HCT116 (cell line): Measurements from ENCODE around the gene DNAAF5.

Experiments used
- CEBPB ChIP-seq: IDR thresholded peaks from 2 replicates; pipeline ENCODE4 v1.6.1; 2012; ENCODE audit warnings: low read depth
- CTCF ChIP-seq, 3 experiments: fragments of 200-600 bp in 1 of 3; sonication (generic) in 1 of 3; IDR thresholded peaks in 2 of 3; conservative IDR thresholded peaks in 1 of 3; 2 replicates each; pipeline ENCODE4 v1.5.1; 2012 to 2017; ENCODE audit warnings: low read depth in 2 of 3, low read length in 2 of 3, antibody characterized with exemption in 1 of 3, borderline replicate concordance in 1 of 3, control low read depth in 1 of 3, mild to moderate bottlenecking in 1 of 3, mixed read lengths in 1 of 3, mixed run types in 1 of 3, moderate library complexity in 1 of 3; ENCODE audit not compliant: insufficient read depth in 1 of 3
- EZH2 ChIP-seq: fragments of 200-600 bp; sonication (generic); IDR thresholded peaks from 2 replicates; pipeline ENCODE4 v1.6.1; 2017; ENCODE audit warnings: antibody characterized with exemption, mixed run types
- EZH2phosphoT487 ChIP-seq: fragments of 200-600 bp; IDR thresholded peaks from 2 replicates; pipeline ENCODE4 v1.6.1; 2018; ENCODE audit warnings: antibody characterized with exemption, borderline replicate concordance
- POLR2A ChIP-seq: IDR thresholded peaks from 2 replicates; pipeline ENCODE4 v1.7.0; 2011; ENCODE audit warnings: borderline replicate concordance; ENCODE audit not compliant: insufficient read depth, insufficient read length; ENCODE audit errors: extremely low read depth
- POLR2AphosphoS5 ChIP-seq: IDR thresholded peaks from 2 replicates; pipeline ENCODE4 v1.6.1; 2011; ENCODE audit warnings: mild to moderate bottlenecking, low read depth, low read length, moderate library complexity
- RAD21 ChIP-seq: IDR thresholded peaks from 2 replicates; pipeline ENCODE4 v1.6.1; 2012; ENCODE audit warnings: low read depth, mild to moderate bottlenecking
- TCF7L2 ChIP-seq: IDR thresholded peaks from 2 replicates; pipeline ENCODE4 v1.7.0; 2011; ENCODE audit warnings: borderline replicate concordance, inconsistent platforms; ENCODE audit not compliant: insufficient read depth, insufficient read length; ENCODE audit errors: extremely low read depth
- YY1 ChIP-seq: IDR thresholded peaks from 2 replicates; pipeline ENCODE4 v1.6.1; 2011; ENCODE audit warnings: low read length, low read depth, moderate library complexity, mild to moderate bottlenecking; ENCODE audit not compliant: insufficient replicate concordance; ENCODE audit errors: extremely low read depth
- TF ChIP-seq, protein P1 (sequence below): IDR thresholded peaks from 2 replicates; pipeline ENCODE4 v1.6.1; 2012

GRCh38 chr7:741850-742249 is 15.4 kb downstream of the DNAAF5 start:
- TF ChIP-seq CTCF (IDR thresholded peaks at IDR 0.05 in 2 of 3, conservative IDR thresholded peaks at IDR 0.05 in 1 of 3; ENCODE audit: borderline replicate concordance in 1 of 3, insufficient read depth in 1 of 3, low read depth in 2 of 3, low read length in 2 of 3) (no peak), YY1 (no peak), EZH2 (no peak), RAD21 (no peak), POLR2A (no peak), TCF7L2 (no peak), EZH2phosphoT487 (no peak), CEBPB (no peak), POLR2AphosphoS5 (no peak)
- TF ChIP-seq, protein P1, sequence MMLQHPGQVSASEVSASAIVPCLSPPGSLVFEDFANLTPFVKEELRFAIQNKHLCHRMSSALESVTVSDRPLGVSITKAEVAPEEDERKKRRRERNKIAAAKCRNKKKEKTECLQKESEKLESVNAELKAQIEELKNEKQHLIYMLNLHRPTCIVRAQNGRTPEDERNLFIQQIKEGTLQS: no peak
